ENCODE data around the gene VPS13A. TPM values are rescaled to one million over a fixed set of nuclear protein-coding genes. Genes with fewer than 3 reads are reported as not detected.

VPS13A gene
- total and polyA plus RNA-seq, 10 donors = 7.5 to 90.9 (median 56.5) TPM

DNA sequence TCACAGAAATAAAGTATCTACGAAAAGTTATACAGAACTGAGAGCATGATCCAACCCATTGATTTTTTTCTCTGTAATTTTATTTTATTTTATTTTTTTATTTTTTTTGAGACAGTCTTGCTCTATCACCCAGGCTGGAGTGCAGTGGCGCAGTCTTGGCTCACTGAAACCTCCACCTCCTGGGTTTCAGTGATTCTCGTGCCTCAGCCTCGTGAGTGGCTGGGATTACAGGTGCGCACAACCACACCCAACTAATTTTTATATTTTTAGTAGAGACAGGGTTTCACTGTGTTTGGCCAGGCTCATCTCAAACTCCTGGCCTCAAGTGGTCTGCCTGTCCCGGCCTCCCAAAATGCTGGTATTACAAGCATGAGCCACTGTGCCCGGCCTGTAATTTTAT is 107.3 kb downstream of the VPS13A start:
- Histone ChIP-seq H3K9me3 (peaks cover 0 to 22% (median 18%) of the 10 kb centered on the region in 8 donors), H3K27ac (no peak overlapping the region), H3K36me3 (peaks cover 0 to 80% (median 11%) of the 10 kb centered on the region in 6 donors), H3K27me3 (replicated peaks in 1 of 7) (no peaks in the 10 kb centered on the region), H3K4me3 (no peak overlapping the region), H3K4me1 (peaks cover 0 to 21% (median 8%) of the 10 kb centered on the region in 6 donors)
- 95 to 97% (median 96%) methylated on average over 7 of the region's 7 CpGs for WGBS, 5 donors
- no peak for DNase-seq
- no peak for TF ChIP-seq POLR2AphosphoS5 (IDR thresholded peaks at IDR 0.05)
- TF ChIP-seq POLR2A (IDR thresholded peaks at IDR 0.05) = no peak
- TF ChIP-seq, protein P1, sequence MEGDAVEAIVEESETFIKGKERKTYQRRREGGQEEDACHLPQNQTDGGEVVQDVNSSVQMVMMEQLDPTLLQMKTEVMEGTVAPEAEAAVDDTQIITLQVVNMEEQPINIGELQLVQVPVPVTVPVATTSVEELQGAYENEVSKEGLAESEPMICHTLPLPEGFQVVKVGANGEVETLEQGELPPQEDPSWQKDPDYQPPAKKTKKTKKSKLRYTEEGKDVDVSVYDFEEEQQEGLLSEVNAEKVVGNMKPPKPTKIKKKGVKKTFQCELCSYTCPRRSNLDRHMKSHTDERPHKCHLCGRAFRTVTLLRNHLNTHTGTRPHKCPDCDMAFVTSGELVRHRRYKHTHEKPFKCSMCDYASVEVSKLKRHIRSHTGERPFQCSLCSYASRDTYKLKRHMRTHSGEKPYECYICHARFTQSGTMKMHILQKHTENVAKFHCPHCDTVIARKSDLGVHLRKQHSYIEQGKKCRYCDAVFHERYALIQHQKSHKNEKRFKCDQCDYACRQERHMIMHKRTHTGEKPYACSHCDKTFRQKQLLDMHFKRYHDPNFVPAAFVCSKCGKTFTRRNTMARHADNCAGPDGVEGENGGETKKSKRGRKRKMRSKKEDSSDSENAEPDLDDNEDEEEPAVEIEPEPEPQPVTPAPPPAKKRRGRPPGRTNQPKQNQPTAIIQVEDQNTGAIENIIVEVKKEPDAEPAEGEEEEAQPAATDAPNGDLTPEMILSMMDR (IDR thresholded peaks at IDR 0.05 in 8 of 11, conservative IDR thresholded peaks at IDR 0.05 in 3 of 11) = no peak
- intact Hi-C loops (cut with DNase I; ENCODE audit: low total_unique reads) = no loop called here

DNA sequence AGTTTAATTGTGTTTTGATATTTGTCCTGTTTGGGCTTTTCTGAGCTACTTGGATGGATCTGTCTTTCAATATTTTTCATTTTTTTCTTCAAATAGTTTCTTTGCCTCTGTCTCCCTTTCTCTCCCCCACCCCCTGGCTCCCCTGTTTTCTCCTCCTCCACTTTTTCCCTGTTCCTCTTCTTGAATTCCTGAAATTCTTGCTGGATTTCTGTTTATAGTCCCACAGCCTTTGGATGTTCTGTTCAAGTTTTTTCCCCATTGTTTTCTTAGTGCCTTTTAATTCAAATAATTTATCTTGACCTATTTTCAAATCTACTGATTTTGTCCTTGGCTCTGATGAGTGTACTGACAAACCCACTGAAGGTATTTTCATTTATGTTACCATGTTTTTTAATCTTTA is 113.0 kb downstream of the VPS13A start:
- H3K4me1 ChIP-seq = peaks cover 0 to 22% (median 7%) of the 10 kb centered on the region in 6 donors
- no peak for DNase-seq
- H3K27me3 ChIP-seq (replicated peaks in 1 of 7) = no peaks in the 10 kb centered on the region
- intact Hi-C loops (cut with DNase I; ENCODE audit: low total_unique reads) = no loop called here
- TF ChIP-seq, protein P1 (IDR thresholded peaks at IDR 0.05 in 8 of 11, conservative IDR thresholded peaks at IDR 0.05 in 3 of 11) = no peak
- TF ChIP-seq POLR2AphosphoS5 (IDR thresholded peaks at IDR 0.05) (no peak), POLR2A (IDR thresholded peaks at IDR 0.05) (no peak)
- H3K9me3 ChIP-seq = peaks cover 0 to 22% (median 18%) of the 10 kb centered on the region in 8 donors
- no peak overlapping the region for H3K4me3 ChIP-seq
- H3K36me3 ChIP-seq = peaks cover 0 to 56% (median 5%) of the 10 kb centered on the region in 6 donors
- no peak overlapping the region for H3K27ac ChIP-seq

DNA sequence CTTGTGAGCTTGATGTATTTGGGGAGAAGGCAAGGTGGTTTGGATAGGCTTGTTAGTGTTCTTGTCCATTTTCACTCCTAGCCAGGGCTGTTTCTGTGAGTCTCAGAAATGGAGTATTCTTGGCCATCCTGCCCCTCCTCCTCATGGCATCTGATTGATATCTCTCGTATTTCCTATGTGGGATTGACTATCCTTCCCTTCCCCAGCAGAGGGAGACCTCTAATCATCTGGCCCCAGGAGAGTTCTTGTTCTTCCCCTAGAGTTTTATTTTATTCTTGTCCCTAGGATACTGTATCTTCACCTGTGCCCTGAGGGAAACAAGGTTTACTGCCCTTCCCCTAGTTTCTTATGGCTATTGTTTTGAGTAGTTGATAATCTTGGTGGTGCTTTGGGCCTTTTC is 114.4 kb downstream of the VPS13A start:
- TF ChIP-seq, protein P1 (IDR thresholded peaks at IDR 0.05 in 8 of 11, conservative IDR thresholded peaks at IDR 0.05 in 3 of 11) = peak in 5 of 11 experiments; percentile 8 to 52 (median 28)
- no peak for TF ChIP-seq POLR2AphosphoS5 (IDR thresholded peaks at IDR 0.05)
- Histone ChIP-seq H3K27ac (no peak overlapping the region), H3K36me3 (peaks cover 0 to 56% (median 5%) of the 10 kb centered on the region in 6 donors), H3K9me3 (peaks cover 0 to 22% (median 18%) of the 10 kb centered on the region in 8 donors), H3K4me1 (peaks cover 0 to 15% (median 0%) of the 10 kb centered on the region in 6 donors), H3K27me3 (replicated peaks in 1 of 7) (no peaks in the 10 kb centered on the region), H3K4me3 (no peak overlapping the region)
- no peak for DNase-seq
- intact Hi-C loops (cut with DNase I; ENCODE audit: low total_unique reads) = no loop called here
- 50 to 69% (median 63%) methylated on average over 1 of the region's 1 CpG for WGBS, 5 donors

GRCh38 chr9:77293949-77294348 is 116.6 kb downstream of the VPS13A start:
- no peak for DNase-seq
- Histone ChIP-seq H3K4me1 (peaks cover 0 to 15% (median 0%) of the 10 kb centered on the region in 6 donors), H3K27me3 (replicated peaks in 1 of 7) (no peaks in the 10 kb centered on the region), H3K27ac (no peak overlapping the region), H3K36me3 (peaks cover 0 to 46% (median 0%) of the 10 kb centered on the region in 6 donors), H3K4me3 (no peak overlapping the region), H3K9me3 (peaks cover 0 to 12% (median 4%) of the 10 kb centered on the region in 8 donors)
- intact Hi-C loops (cut with DNase I; ENCODE audit: low total_unique reads) = no loop called here
- TF ChIP-seq, protein P1 (IDR thresholded peaks at IDR 0.05 in 8 of 11, conservative IDR thresholded peaks at IDR 0.05 in 3 of 11) = no peak
- TF ChIP-seq POLR2A (IDR thresholded peaks at IDR 0.05) = no peak
- TF ChIP-seq POLR2AphosphoS5 (IDR thresholded peaks at IDR 0.05) = no peak
- WGBS, 5 donors = 89 to 97% (median 95%) methylated on average over 6 of the region's 6 CpGs
